K562 (cell line): ENCODE data around the gene ARMH1. TPM values are rescaled to one million over a fixed set of nuclear protein-coding genes. Genes with fewer than 3 reads are reported as not detected.

Experiments
- ARID1B ChIP-seq: fragments of 450-650 bp; IDR thresholded peaks from 2 replicates; pipeline ENCODE4 v1.6.1; 2016; ENCODE audit warnings: antibody characterized with exemption, mild to moderate bottlenecking, inconsistent platforms
- CREBBP ChIP-seq: IDR thresholded peaks from one replicate; pipeline ENCODE4 v1.6.1; 2012; ENCODE audit warnings: low read depth, mild to moderate bottlenecking, control low read depth, inconsistent platforms, low read length
- MXI1 ChIP-seq: IDR thresholded peaks from 2 replicates; pipeline ENCODE4 v1.6.1; 2011; ENCODE audit warnings: low read depth, mild to moderate bottlenecking, improper control_type of control experiment, low read length
- SP1 ChIP-seq: sonication (generic); formaldehyde crosslinking; IDR thresholded peaks from 2 replicates; pipeline ENCODE4 v1.8.1; 2022; ENCODE audit warnings: mild to moderate bottlenecking, missing genetic modification reagents
- polyA plus RNA-seq, 8 experiments: library from polyadenylated mRNA; depleted of rRNA in 4 of 8; stranded (reverse) in 5 of 8; unstranded in 3 of 8; fragments of >200 nt; fragmentation: Nextera tagmentation in 2 of 8; fragmentation: Illumina TruSeq in 1 of 8; extraction: Ambion mirVana in 2 of 8; extraction: Trizol in 1 of 8; gene quantifications; 2 replicates each; pipeline versions ENCODE4 v1.2.1 to v1.2.3, GENCODE V29; 2011 to 2014; ENCODE audit warnings: inconsistent platforms in 1 of 8, missing spikeins in 1 of 8
- total RNA-seq, 7 experiments: library from RNA; depleted of rRNA in 6 of 7; stranded (reverse); fragments of >200 nt in 6 of 7; fragmentation: Illumina TruSeq in 2 of 7; extraction: Trizol in 2 of 7; gene quantifications; 2 replicates each; pipeline versions ENCODE4 v1.2.1 to v1.2.3, GENCODE V29; 2011 to 2021; ENCODE audit warnings: low replicate concordance in 1 of 7
- TF ChIP-seq, protein P1 (sequence below): fragments of 450-650 bp; IDR thresholded peaks from 2 replicates; pipeline ENCODE4 v1.7.1; 2018; ENCODE audit warnings: mild to moderate bottlenecking, low read depth; ENCODE audit not compliant: partially characterized antibody
- TF ChIP-seq, protein P2 (sequence below): sonication (generic); formaldehyde crosslinking; IDR thresholded peaks from 2 replicates; pipeline ENCODE4 v1.8.1; 2023; ENCODE audit warnings: mild to moderate bottlenecking, missing genetic modification reagents, moderate library complexity
- TF ChIP-seq, protein P3 (sequence below): fragments of 450-650 bp; formaldehyde crosslinking; IDR thresholded peaks from 2 replicates; pipeline ENCODE4 v1.4.0; 2022; ENCODE audit warnings: mild to moderate bottlenecking, moderate library complexity

ARMH1 gene
- total and polyA plus RNA-seq, 9 of the 15 experiments (the other 6 are each of a cell fraction or from before 2014, with no cell fraction given): 0.41 TPM; not detected in 8

DNA sequence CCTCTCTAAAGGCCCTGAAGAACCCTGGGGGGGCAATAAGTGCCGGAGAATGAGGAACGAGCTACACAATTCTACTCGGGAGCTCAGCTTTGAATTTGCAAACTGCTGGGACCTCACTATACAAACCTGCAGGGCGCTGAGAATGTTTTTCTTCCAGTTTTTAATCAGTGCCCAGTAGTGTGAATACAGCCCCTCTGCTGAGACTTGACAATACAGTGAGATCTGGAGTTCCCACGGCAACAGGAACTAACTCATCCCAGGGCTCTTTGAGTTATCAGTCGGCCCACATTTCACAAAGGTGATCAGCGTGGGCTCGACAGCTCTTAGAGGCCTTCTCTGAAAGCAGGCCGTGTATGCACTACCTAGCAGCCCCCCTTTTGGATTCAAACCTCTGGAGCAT lies 41.9 kb upstream of the ARMH1 start (continued):
- TF ChIP-seq, protein P1, sequence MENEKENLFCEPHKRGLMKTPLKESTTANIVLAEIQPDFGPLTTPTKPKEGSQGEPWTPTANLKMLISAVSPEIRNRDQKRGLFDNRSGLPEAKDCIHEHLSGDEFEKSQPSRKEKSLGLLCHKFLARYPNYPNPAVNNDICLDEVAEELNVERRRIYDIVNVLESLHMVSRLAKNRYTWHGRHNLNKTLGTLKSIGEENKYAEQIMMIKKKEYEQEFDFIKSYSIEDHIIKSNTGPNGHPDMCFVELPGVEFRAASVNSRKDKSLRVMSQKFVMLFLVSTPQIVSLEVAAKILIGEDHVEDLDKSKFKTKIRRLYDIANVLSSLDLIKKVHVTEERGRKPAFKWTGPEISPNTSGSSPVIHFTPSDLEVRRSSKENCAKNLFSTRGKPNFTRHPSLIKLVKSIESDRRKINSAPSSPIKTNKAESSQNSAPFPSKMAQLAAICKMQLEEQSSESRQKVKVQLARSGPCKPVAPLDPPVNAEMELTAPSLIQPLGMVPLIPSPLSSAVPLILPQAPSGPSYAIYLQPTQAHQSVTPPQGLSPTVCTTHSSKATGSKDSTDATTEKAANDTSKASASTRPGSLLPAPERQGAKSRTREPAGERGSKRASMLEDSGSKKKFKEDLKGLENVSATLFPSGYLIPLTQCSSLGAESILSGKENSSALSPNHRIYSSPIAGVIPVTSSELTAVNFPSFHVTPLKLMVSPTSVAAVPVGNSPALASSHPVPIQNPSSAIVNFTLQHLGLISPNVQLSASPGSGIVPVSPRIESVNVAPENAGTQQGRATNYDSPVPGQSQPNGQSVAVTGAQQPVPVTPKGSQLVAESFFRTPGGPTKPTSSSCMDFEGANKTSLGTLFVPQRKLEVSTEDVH: no peak
- TF ChIP-seq CREBBP: no peak
- TF ChIP-seq SP1 (CRISPR knock-in tag): 0 out of 2 replicates have a peak, but pooled peaks have one; percentile 60
- peak; percentile 84 for TF ChIP-seq MXI1
- TF ChIP-seq, protein P2, sequence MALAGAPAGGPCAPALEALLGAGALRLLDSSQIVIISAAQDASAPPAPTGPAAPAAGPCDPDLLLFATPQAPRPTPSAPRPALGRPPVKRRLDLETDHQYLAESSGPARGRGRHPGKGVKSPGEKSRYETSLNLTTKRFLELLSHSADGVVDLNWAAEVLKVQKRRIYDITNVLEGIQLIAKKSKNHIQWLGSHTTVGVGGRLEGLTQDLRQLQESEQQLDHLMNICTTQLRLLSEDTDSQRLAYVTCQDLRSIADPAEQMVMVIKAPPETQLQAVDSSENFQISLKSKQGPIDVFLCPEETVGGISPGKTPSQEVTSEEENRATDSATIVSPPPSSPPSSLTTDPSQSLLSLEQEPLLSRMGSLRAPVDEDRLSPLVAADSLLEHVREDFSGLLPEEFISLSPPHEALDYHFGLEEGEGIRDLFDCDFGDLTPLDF: no peak; the same call in 1 of the 2 replicates
- TF ChIP-seq, protein P3, sequence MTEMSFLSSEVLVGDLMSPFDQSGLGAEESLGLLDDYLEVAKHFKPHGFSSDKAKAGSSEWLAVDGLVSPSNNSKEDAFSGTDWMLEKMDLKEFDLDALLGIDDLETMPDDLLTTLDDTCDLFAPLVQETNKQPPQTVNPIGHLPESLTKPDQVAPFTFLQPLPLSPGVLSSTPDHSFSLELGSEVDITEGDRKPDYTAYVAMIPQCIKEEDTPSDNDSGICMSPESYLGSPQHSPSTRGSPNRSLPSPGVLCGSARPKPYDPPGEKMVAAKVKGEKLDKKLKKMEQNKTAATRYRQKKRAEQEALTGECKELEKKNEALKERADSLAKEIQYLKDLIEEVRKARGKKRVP (CRISPR knock-in tag): no peak
- peak; percentile 81 for TF ChIP-seq ARID1B
